GM12878 (cell line): ENCODE data around the gene SLC13A4. TPM values are rescaled to one million over a fixed set of nuclear protein-coding genes. Genes with fewer than 3 reads are reported as not detected.

Experiments
- ATAC-seq: fragments of 200-7000 bp; cut with Tn5 transposase; 3 replicates; pipeline ENCODE4 v1.9.1; 2020; ENCODE audit warnings: mild to moderate bottlenecking, moderate library complexity
- BruUV-seq: library from RNA; stranded (reverse); fragments of 400-500 nt; replicated peaks from 2 replicates; lab custom pipeline; 2021; lab: Mats Ljungman, UMichigan
- CTCF ChIA-PET: fragments of 300-600 bp; sonication (Branson Sonifier 250); formaldehyde crosslinking; extraction: SDS; loops from one replicate; lab custom pipeline; 2021; ENCODE audit warnings: inconsistent platforms; lab: Yijun Ruan, JAX
- POLR2A ChIA-PET: fragments of 350-600 bp; formaldehyde crosslinking; extraction: SDS; loops from one replicate; lab custom pipeline; 2021; ENCODE audit warnings: inconsistent platforms; lab: Charles Lee
- RAD21 ChIA-PET: fragments of 300-600 bp; sonication (Branson Sonifier 250); formaldehyde crosslinking; loops from one replicate; lab custom pipeline; 2023; ENCODE audit warnings: antibody characterized with exemption; ENCODE audit not compliant: unreplicated experiment; lab: Charles Lee
- SMC1A ChIA-PET: fragments of 300-600 bp; sonication (Branson Sonifier 250); formaldehyde crosslinking; loops from one replicate; lab custom pipeline; 2023; ENCODE audit not compliant: unreplicated experiment, uncharacterized antibody; lab: Charles Lee
- DNase-seq: peaks from one replicate; pipeline ENCODE4 v3.0.0-alpha.2; 2011; ENCODE audit warnings: low read depth, low spot score
- FAIRE-seq: peaks from 3 replicates; lab custom pipeline; 2011; peaks lifted over from hg19 to GRCh38; lab: Jason Lieb, UNC
- H2AFZ ChIP-seq: 2 replicates; pipeline ENCODE4 v1.6.0; 2011; ENCODE audit warnings: low read depth, low read length, control low read depth; ENCODE audit not compliant: control insufficient read depth
- H3K27ac ChIP-seq: 2 replicates; pipeline ENCODE4 v1.5.1; 2011; ENCODE audit warnings: control low read depth; ENCODE audit not compliant: control insufficient read depth, insufficient read depth
- H3K27me3 ChIP-seq, 2 experiments: replicated peaks in 1 of 2; 2 replicates each; pipeline versions ENCODE4 v1.6.0 to v1.6.1; 2011; ENCODE audit warnings: low read length in 1 of 2; ENCODE audit not compliant: control insufficient read depth in 2 of 2, insufficient read depth in 2 of 2
- H3K36me3 ChIP-seq, 2 experiments: 2 replicates each; pipeline ENCODE4 v1.5.1; 2011; ENCODE audit warnings: low read length in 1 of 2; ENCODE audit not compliant: control insufficient read depth in 2 of 2, insufficient read depth in 2 of 2
- H3K4me1 ChIP-seq: 2 replicates; pipeline ENCODE4 v1.6.1; 2011; ENCODE audit warnings: mild to moderate bottlenecking, low read length, moderate library complexity, mixed read lengths; ENCODE audit not compliant: control insufficient read depth, insufficient read depth
- H3K4me2 ChIP-seq: 2 replicates; pipeline ENCODE4 v1.6.0; 2011; ENCODE audit warnings: control low read depth; ENCODE audit not compliant: control insufficient read depth, insufficient read depth
- H3K4me3 ChIP-seq: fragments of 200-600 bp; sonication (generic); 2 replicates; pipeline ENCODE4 v1.5.1; 2016
- H3K79me2 ChIP-seq: 2 replicates; pipeline ENCODE4 v1.6.0; 2011; ENCODE audit warnings: low read length; ENCODE audit not compliant: control insufficient read depth, insufficient read depth
- H3K9ac ChIP-seq: 2 replicates; pipeline ENCODE4 v1.8.0; 2011; ENCODE audit warnings: low read length, control low read depth, mixed read lengths; ENCODE audit not compliant: control insufficient read depth, insufficient read depth
- H3K9me3 ChIP-seq: replicated peaks from 3 replicates; pipeline ENCODE4 v1.5.1; 2011; ENCODE audit warnings: mild to moderate bottlenecking, low read length; ENCODE audit not compliant: control insufficient read depth, insufficient read depth
- H4K20me1 ChIP-seq: 2 replicates; pipeline ENCODE4 v1.6.0; 2011; ENCODE audit not compliant: control insufficient read depth, insufficient read depth
- CBX3 ChIP-seq: fragments of 200-600 bp; sonication (generic); IDR thresholded peaks from 2 replicates; pipeline ENCODE4 v1.6.1; 2016; ENCODE audit warnings: low read depth, borderline replicate concordance
- CREB1 ChIP-seq: IDR thresholded peaks from 2 replicates; pipeline ENCODE4 v1.6.1; 2012; ENCODE audit warnings: low read depth, mild to moderate bottlenecking, inconsistent platforms
- CREM ChIP-seq: IDR thresholded peaks from 2 replicates; pipeline ENCODE4 v1.6.1; 2014; ENCODE audit warnings: antibody characterized with exemption, low read depth
- LARP7 ChIP-seq: fragments of 450-650 bp; IDR thresholded peaks from 2 replicates; pipeline ENCODE4 v1.6.1; 2017; ENCODE audit warnings: mild to moderate bottlenecking
- MEF2B ChIP-seq: fragments of 450-650 bp; IDR thresholded peaks from 2 replicates; pipeline ENCODE4 v1.6.1; 2018; ENCODE audit warnings: mild to moderate bottlenecking, moderate library complexity; ENCODE audit not compliant: partially characterized antibody, poor library complexity, severe bottlenecking
- SMAD5 ChIP-seq: IDR thresholded peaks from 2 replicates; pipeline ENCODE4 v1.6.1; 2016; ENCODE audit warnings: antibody characterized with exemption, low read depth
- SMC3 ChIP-seq: IDR thresholded peaks from 2 replicates; pipeline ENCODE4 v1.6.1; 2011; ENCODE audit warnings: low read length, improper control_type of control experiment, borderline replicate concordance
- SRF ChIP-seq, 2 experiments: IDR thresholded peaks; 2 replicates each; pipeline ENCODE4 v1.6.1; 2011; ENCODE audit warnings: low read depth in 2 of 2, low read length in 2 of 2, mild to moderate bottlenecking in 1 of 2, moderate library complexity in 1 of 2
- TCF7 ChIP-seq: IDR thresholded peaks from 2 replicates; pipeline ENCODE4 v1.6.1; 2014; ENCODE audit warnings: antibody characterized with exemption, borderline replicate concordance
- WGBS: methylation state at CpG from one replicate; pipeline ENCODE4 v1.1.6; 2016; ENCODE audit warnings: low lambda C conversion rate; ENCODE audit not compliant: insufficient replicate concordance, insufficient coverage; ENCODE audit errors: missing lambda C conversion rate; 5-methylcytosine and 5-hydroxymethylcytosine counted together
- in situ Hi-C: fragments of 300-500 bp; cut with MboI; formaldehyde crosslinking; loops from 9 replicates; pipeline ENCODE4 v1.14.3; 2018; ENCODE audit warnings: mixed read lengths
- intact Hi-C: fragments of 100-400 bp; cut with micrococcal nuclease; formaldehyde crosslinking; loops from one replicate; pipeline ENCODE4 v1.14.2; 2022; ENCODE audit not compliant: unreplicated experiment
- polyA plus RNA-seq, 11 experiments: library from polyadenylated mRNA; depleted of rRNA in 4 of 11; unstranded in 6 of 11; stranded (reverse) in 5 of 11; fragments of >200 nt; fragmentation: Nextera tagmentation in 4 of 11; fragmentation: Illumina TruSeq in 1 of 11; extraction: Ambion mirVana in 4 of 11; extraction: Trizol in 1 of 11; gene quantifications; 1 replicate in 1 of 11; 2 replicates in 10 of 11; pipeline versions ENCODE4 v1.2.1 to v1.2.3, GENCODE V29; 2011 to 2016; ENCODE audit warnings: inconsistent platforms in 2 of 11, missing spikeins in 2 of 11, low read depth in 1 of 11
- total RNA-seq, 4 experiments: library from RNA; depleted of rRNA in 3 of 4; stranded (reverse); fragments of >200 nt in 3 of 4; fragmentation: Illumina TruSeq in 1 of 4; extraction: Trizol in 1 of 4; gene quantifications; 2 replicates each; pipeline versions ENCODE4 v1.2.1 to v1.2.3, GENCODE V29; 2013 to 2021
- TF ChIP-seq, protein P1 (sequence below): IDR thresholded peaks from 2 replicates; pipeline ENCODE4 v1.6.1; 2012; ENCODE audit warnings: low read depth, low read length, improper control_type of control experiment
- TF ChIP-seq, protein P2 (sequence below): fragments of 450-650 bp; IDR thresholded peaks from 2 replicates; pipeline ENCODE4 v1.6.1; 2017; ENCODE audit warnings: mild to moderate bottlenecking, moderate library complexity
- TF ChIP-seq, protein P3 (sequence below): fragments of 450-650 bp; IDR thresholded peaks from 2 replicates; pipeline ENCODE4 v1.6.1; 2018; ENCODE audit warnings: borderline replicate concordance, mild to moderate bottlenecking; ENCODE audit not compliant: partially characterized antibody
- TF ChIP-seq, protein P4 (sequence below): fragments of 150-350 bp; IDR thresholded peaks from 2 replicates; pipeline ENCODE4 v1.6.1; 2014; ENCODE audit warnings: mild to moderate bottlenecking, low read depth, low read length

SLC13A4 gene
- total and polyA plus RNA-seq, 10 of the 15 experiments (the other 5 are each of a cell fraction or from before 2014, with no cell fraction given) = 0.14 to 0.23 (median 0.20) TPM; not detected in 7

DNA sequence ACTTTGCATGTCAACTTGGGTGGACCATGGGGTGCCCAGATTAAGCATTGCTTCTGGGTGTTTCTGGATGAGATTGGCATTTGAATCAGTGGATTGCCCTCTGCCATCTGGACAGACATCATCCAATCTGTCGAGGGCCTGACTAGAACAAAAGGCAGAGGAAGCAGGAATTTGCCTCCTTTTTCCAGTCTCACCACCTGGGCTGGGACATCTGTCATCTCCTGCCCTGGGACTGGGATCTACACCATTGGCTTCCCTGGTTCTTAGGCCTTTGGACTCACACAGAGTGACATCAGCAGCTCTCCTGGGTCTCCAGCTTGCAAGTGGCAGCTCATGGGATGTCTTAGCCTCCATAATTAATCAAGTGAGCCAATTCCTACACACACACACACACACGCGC lies 10.3 kb downstream of the SLC13A4 start:
- Histone ChIP-seq H4K20me1 (no peaks in the 10 kb centered on the region), H3K4me3 (no peak overlapping the region), H3K9me3 (no peaks in the 10 kb centered on the region), H3K27me3 (no peaks in the 10 kb centered on the region; a peak in 1 of 4 replicates), H3K4me2 (no peak overlapping the region), H3K27ac (no peak overlapping the region), H3K36me3 (no peaks in the 10 kb centered on the region), H3K4me1 (no peaks in the 10 kb centered on the region), H2AFZ (no peak overlapping the region), H3K9ac (no peak overlapping the region), H3K79me2 (no peaks in the 10 kb centered on the region)
- WGBS = 46% methylated on average over 3 of the region's 3 CpGs
- POLR2A ChIA-PET = no interaction called here
- RAD21 ChIA-PET = no interaction called here
- SMC1A ChIA-PET = no interaction called here
- no peak for FAIRE-seq
- in situ Hi-C loops (no loop called here), intact Hi-C loops (no loop called here)
- no TSS peak for BruUV-seq
- TF ChIP-seq, protein P1, sequence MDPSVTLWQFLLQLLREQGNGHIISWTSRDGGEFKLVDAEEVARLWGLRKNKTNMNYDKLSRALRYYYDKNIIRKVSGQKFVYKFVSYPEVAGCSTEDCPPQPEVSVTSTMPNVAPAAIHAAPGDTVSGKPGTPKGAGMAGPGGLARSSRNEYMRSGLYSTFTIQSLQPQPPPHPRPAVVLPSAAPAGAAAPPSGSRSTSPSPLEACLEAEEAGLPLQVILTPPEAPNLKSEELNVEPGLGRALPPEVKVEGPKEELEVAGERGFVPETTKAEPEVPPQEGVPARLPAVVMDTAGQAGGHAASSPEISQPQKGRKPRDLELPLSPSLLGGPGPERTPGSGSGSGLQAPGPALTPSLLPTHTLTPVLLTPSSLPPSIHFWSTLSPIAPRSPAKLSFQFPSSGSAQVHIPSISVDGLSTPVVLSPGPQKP = no peak
- TF ChIP-seq, protein P2, sequence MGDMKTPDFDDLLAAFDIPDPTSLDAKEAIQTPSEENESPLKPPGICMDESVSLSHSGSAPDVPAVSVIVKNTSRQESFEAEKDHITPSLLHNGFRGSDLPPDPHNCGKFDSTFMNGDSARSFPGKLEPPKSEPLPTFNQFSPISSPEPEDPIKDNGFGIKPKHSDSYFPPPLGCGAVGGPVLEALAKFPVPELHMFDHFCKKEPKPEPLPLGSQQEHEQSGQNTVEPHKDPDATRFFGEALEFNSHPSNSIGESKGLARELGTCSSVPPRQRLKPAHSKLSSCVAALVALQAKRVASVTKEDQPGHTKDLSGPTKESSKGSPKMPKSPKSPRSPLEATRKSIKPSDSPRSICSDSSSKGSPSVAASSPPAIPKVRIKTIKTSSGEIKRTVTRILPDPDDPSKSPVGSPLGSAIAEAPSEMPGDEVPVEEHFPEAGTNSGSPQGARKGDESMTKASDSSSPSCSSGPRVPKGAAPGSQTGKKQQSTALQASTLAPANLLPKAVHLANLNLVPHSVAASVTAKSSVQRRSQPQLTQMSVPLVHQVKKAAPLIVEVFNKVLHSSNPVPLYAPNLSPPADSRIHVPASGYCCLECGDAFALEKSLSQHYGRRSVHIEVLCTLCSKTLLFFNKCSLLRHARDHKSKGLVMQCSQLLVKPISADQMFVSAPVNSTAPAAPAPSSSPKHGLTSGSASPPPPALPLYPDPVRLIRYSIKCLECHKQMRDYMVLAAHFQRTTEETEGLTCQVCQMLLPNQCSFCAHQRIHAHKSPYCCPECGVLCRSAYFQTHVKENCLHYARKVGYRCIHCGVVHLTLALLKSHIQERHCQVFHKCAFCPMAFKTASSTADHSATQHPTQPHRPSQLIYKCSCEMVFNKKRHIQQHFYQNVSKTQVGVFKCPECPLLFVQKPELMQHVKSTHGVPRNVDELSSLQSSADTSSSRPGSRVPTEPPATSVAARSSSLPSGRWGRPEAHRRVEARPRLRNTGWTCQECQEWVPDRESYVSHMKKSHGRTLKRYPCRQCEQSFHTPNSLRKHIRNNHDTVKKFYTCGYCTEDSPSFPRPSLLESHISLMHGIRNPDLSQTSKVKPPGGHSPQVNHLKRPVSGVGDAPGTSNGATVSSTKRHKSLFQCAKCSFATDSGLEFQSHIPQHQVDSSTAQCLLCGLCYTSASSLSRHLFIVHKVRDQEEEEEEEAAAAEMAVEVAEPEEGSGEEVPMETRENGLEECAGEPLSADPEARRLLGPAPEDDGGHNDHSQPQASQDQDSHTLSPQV = no peak
- TF ChIP-seq TCF7 = no peak
- TF ChIP-seq, protein P3, sequence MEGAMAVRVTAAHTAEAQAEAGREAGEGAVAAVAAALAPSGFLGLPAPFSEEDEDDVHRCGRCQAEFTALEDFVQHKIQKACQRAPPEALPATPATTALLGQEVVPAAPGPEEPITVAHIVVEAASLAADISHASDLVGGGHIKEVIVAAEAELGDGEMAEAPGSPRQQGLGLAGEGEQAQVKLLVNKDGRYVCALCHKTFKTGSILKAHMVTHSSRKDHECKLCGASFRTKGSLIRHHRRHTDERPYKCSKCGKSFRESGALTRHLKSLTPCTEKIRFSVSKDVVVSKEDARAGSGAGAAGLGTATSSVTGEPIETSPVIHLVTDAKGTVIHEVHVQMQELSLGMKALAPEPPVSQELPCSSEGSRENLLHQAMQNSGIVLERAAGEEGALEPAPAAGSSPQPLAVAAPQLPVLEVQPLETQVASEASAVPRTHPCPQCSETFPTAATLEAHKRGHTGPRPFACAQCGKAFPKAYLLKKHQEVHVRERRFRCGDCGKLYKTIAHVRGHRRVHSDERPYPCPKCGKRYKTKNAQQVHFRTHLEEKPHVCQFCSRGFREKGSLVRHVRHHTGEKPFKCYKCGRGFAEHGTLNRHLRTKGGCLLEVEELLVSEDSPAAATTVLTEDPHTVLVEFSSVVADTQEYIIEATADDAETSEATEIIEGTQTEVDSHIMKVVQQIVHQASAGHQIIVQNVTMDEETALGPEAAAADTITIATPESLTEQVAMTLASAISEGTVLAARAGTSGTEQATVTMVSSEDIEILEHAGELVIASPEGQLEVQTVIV = no peak
- no peak for TF ChIP-seq MEF2B
- no peak for TF ChIP-seq CREB1
- no peak for TF ChIP-seq CBX3
- no peak for TF ChIP-seq SMC3
- no peak for TF ChIP-seq SRF (IDR thresholded peaks at IDR 0.05; ENCODE audit: low read depth in 2 of 2, low read length in 2 of 2)
- no peak for TF ChIP-seq LARP7
- TF ChIP-seq SMAD5 = no peak
- no peak for TF ChIP-seq CREM
- TF ChIP-seq, protein P4, sequence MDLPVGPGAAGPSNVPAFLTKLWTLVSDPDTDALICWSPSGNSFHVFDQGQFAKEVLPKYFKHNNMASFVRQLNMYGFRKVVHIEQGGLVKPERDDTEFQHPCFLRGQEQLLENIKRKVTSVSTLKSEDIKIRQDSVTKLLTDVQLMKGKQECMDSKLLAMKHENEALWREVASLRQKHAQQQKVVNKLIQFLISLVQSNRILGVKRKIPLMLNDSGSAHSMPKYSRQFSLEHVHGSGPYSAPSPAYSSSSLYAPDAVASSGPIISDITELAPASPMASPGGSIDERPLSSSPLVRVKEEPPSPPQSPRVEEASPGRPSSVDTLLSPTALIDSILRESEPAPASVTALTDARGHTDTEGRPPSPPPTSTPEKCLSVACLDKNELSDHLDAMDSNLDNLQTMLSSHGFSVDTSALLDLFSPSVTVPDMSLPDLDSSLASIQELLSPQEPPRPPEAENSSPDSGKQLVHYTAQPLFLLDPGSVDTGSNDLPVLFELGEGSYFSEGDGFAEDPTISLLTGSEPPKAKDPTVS = no peak
- no peak for ATAC-seq
- DNase-seq = no peak
- CTCF ChIA-PET = interaction anchor here (1.2 to 1.8 kb wide), 2 partner anchors 39 to 45 kb away, joined by 3 to 4 read pairs; no protein-coding TSS in a partner anchor
